HEK293T (cell line): ENCODE results near the gene ITPKB.

Source experiments
- FOXM1 ChIP-seq: fragments of 450-650 bp; IDR thresholded peaks from 2 replicates; pipeline ENCODE4 v1.6.1; 2017; ENCODE audit warnings: mild to moderate bottlenecking, borderline replicate concordance
- SUZ12 ChIP-seq: fragments of 450-650 bp; IDR thresholded peaks from 2 replicates; pipeline ENCODE4 v1.6.1; 2016; ENCODE audit warnings: mild to moderate bottlenecking

DNA sequence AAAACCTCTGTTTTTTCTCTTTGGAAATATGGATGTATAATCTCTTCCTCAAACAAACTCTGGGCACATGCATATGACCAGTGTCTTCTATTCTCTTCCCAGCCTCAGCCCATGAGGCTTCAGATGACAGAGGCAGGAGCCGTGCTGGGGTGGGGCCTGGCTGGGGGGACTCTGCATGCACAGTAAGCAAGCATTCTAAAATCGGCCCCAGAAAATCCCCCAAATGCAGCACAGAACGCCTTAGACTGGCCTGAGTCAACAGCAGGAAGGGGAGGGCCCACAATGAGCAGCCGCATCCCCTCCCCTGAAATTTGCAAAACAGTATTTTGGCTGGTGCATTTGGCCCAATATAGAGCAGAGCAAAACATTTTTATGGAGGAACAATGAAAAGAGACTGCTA, 47.8 kb downstream of the ITPKB start:
- TF ChIP-seq SUZ12 (no peak), FOXM1 (no peak)
